WTC11 (cell line): ENCODE measurements around the gene FXYD3. TPM values are rescaled to one million over a fixed set of nuclear protein-coding genes. Genes with fewer than 3 reads are reported as not detected.

Experiments
- ATAC-seq: fragments of 200-7000 bp; cut with Tn5 transposase; 2 replicates; pipeline ENCODE4 v1.10.0; 2021; ENCODE audit warnings: mild to moderate bottlenecking, moderate library complexity
- CTCF ChIA-PET: fragments of 300-600 bp; sonication (Branson Sonifier 250); formaldehyde crosslinking; loops from one replicate; lab custom pipeline; 2021; ENCODE audit warnings: antibody characterized with exemption; lab: Charles Lee
- POLR2A ChIA-PET: fragments of 350-600 bp; sonication (Branson Sonifier 250); formaldehyde crosslinking; loops from one replicate; lab custom pipeline; 2021; ENCODE audit warnings: antibody characterized with exemption; lab: Charles Lee
- DNase-seq: peaks from one replicate; pipeline ENCODE4 v3.0.0; 2021; ENCODE audit warnings: low spot score
- H3K27ac Mint-ChIP-seq: 2 replicates; pipeline ENCODE4 v1.8.0; 2021; ENCODE audit warnings: mixed read lengths
- H3K27me3 Mint-ChIP-seq: 2 replicates; pipeline ENCODE4 v1.8.0; 2021; ENCODE audit warnings: low read depth, mild to moderate bottlenecking, moderate library complexity, mixed read lengths
- H3K36me3 Mint-ChIP-seq: 2 replicates; pipeline ENCODE4 v1.8.0; 2021; ENCODE audit warnings: mixed read lengths
- H3K4me1 Mint-ChIP-seq: 2 replicates; pipeline ENCODE4 v1.8.0; 2022; ENCODE audit warnings: mixed read lengths
- H3K4me3 Mint-ChIP-seq: 2 replicates; pipeline ENCODE4 v1.8.0; 2021; ENCODE audit warnings: mild to moderate bottlenecking, moderate library complexity, mixed read lengths
- H3K9me3 Mint-ChIP-seq: 2 replicates; pipeline ENCODE4 v1.8.0; 2021; ENCODE audit warnings: mixed read lengths
- ETV6 ChIP-seq: sonication (generic); formaldehyde crosslinking; IDR thresholded peaks from 2 replicates; pipeline ENCODE4 v1.8.1; 2022; ENCODE audit warnings: mild to moderate bottlenecking, missing genetic modification reagents
- GRHL2 ChIP-seq: fragments of 250-450 bp; sonication (Bioruptor Pico); IDR thresholded peaks from 2 replicates; pipeline ENCODE4 v1.8.0; 2022; ENCODE audit warnings: mild to moderate bottlenecking, moderate library complexity; ENCODE audit not compliant: insufficient replicate concordance, severe bottlenecking
- NFYB ChIP-seq: sonication (generic); formaldehyde crosslinking; conservative IDR thresholded peaks from 2 replicates; pipeline ENCODE4 v1.8.0; 2022; ENCODE audit warnings: low read depth, missing genetic modification reagents
- OVOL2 ChIP-seq: fragments of 250-450 bp; sonication (Bioruptor Pico); IDR thresholded peaks from 2 replicates; pipeline ENCODE4 v1.9.0; 2021; ENCODE audit warnings: mild to moderate bottlenecking, borderline replicate concordance
- PREB ChIP-seq: sonication (generic); formaldehyde crosslinking; IDR thresholded peaks from 2 replicates; pipeline ENCODE4 v1.8.1; 2022; ENCODE audit warnings: mild to moderate bottlenecking, missing genetic modification reagents, moderate library complexity, borderline replicate concordance
- TEAD4 ChIP-seq: sonication (generic); formaldehyde crosslinking; IDR thresholded peaks from 2 replicates; pipeline ENCODE4 v1.8.0; 2022; ENCODE audit warnings: mild to moderate bottlenecking, missing genetic modification reagents
- ZBTB21 ChIP-seq: sonication (generic); formaldehyde crosslinking; IDR thresholded peaks from 2 replicates; pipeline ENCODE4 v1.8.1; 2023; ENCODE audit warnings: mild to moderate bottlenecking, missing genetic modification reagents, borderline replicate concordance
- ZNF138 ChIP-seq: sonication (generic); formaldehyde crosslinking; conservative IDR thresholded peaks from 2 replicates; pipeline ENCODE4 v1.8.1; 2022; ENCODE audit warnings: mild to moderate bottlenecking, moderate library complexity, missing genetic modification reagents
- ZNF317 ChIP-seq: sonication (generic); formaldehyde crosslinking; IDR thresholded peaks from 2 replicates; pipeline ENCODE4 v1.8.1; 2023; ENCODE audit warnings: low read depth, mild to moderate bottlenecking, moderate library complexity, missing genetic modification reagents, borderline replicate concordance
- ZNF396 ChIP-seq: fragments of 250-450 bp; sonication (Bioruptor Pico); IDR thresholded peaks from 2 replicates; pipeline ENCODE4 v1.8.0; 2021; ENCODE audit warnings: mild to moderate bottlenecking, moderate library complexity, borderline replicate concordance
- ZNF416 ChIP-seq: fragments of 250-450 bp; sonication (Bioruptor Pico); IDR thresholded peaks from 2 replicates; pipeline ENCODE4 v1.9.0; 2021; ENCODE audit warnings: mild to moderate bottlenecking, inconsistent platforms
- total RNA-seq: library from RNA; stranded (reverse); gene quantifications from 3 replicates; pipeline ENCODE4 v1.2.3, GENCODE V29; 2021
- TF ChIP-seq, protein P1 (sequence below): sonication (generic); formaldehyde crosslinking; IDR thresholded peaks from 2 replicates; pipeline ENCODE4 v1.8.0; 2023; ENCODE audit warnings: missing genetic modification reagents, mild to moderate bottlenecking, borderline replicate concordance
- TF ChIP-seq, protein P2 (sequence below): sonication (generic); formaldehyde crosslinking; IDR thresholded peaks from 2 replicates; pipeline ENCODE4 v1.8.0; 2023; ENCODE audit warnings: mild to moderate bottlenecking, missing genetic modification reagents
- TF ChIP-seq, protein P3 (sequence below): sonication (generic); formaldehyde crosslinking; IDR thresholded peaks from 2 replicates; pipeline ENCODE4 v1.8.1; 2023; ENCODE audit warnings: mild to moderate bottlenecking, missing genetic modification reagents, moderate library complexity

The FXYD3 gene
- total RNA-seq, 1 experiment from 2014 or later, result 1.8 TPM

DNA sequence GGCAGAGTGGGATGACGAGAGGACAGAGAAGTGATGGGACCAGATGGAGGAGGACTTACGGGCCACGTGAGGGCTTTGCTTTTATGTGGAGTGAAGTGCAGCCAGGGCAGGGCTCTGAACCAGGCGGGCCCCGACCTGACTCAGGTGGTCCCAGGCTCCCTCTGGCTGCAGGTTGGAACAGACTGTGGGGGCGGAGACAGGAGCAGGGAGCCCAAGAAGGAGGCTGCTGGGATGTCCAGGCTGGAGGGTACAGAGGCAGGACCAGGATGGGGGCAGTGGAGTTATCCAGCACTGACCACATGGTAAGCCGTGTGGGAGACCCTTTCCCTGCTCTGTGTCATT lies 41.0 kb downstream of the FXYD3 start (continued):
- TF ChIP-seq OVOL2 (CRISPR knock-in tag) (no peak), ZNF138 (CRISPR knock-in tag) (no peak), ZNF396 (CRISPR knock-in tag) (no peak), TEAD4 (CRISPR knock-in tag) (no peak)

DNA sequence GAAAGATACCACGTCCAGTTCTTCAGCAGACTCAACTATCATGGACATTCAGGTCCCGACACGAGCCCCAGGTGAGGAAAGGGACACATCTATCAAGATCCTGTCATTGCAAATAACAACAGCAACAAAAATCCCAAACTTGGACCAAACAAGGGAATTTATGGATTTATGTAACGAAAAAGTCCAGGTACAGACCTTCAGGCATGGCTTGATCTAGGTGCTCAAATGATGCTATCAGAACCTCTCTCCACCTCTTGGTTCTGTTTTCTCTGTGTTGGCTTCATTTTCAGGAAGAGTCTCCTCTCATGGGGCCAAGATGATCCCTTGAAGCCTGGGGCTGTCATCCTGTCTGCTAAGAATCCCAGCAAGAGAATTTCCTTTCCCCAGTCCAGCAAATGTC lies 41.8 kb downstream of the FXYD3 start:
- POLR2A ChIA-PET, result no interaction called here
- CTCF ChIA-PET, result interaction anchor here (1.2 kb wide), 1 partner anchor 16 kb away, joined by 3 read pairs; no protein-coding TSS in a partner anchor
- TF ChIP-seq GRHL2 (CRISPR knock-in tag) (no peak), ZBTB21 (CRISPR knock-in tag) (no peak), ZNF317 (CRISPR knock-in tag) (no peak), ZNF416 (CRISPR knock-in tag) (no peak)
- TF ChIP-seq, protein P1, sequence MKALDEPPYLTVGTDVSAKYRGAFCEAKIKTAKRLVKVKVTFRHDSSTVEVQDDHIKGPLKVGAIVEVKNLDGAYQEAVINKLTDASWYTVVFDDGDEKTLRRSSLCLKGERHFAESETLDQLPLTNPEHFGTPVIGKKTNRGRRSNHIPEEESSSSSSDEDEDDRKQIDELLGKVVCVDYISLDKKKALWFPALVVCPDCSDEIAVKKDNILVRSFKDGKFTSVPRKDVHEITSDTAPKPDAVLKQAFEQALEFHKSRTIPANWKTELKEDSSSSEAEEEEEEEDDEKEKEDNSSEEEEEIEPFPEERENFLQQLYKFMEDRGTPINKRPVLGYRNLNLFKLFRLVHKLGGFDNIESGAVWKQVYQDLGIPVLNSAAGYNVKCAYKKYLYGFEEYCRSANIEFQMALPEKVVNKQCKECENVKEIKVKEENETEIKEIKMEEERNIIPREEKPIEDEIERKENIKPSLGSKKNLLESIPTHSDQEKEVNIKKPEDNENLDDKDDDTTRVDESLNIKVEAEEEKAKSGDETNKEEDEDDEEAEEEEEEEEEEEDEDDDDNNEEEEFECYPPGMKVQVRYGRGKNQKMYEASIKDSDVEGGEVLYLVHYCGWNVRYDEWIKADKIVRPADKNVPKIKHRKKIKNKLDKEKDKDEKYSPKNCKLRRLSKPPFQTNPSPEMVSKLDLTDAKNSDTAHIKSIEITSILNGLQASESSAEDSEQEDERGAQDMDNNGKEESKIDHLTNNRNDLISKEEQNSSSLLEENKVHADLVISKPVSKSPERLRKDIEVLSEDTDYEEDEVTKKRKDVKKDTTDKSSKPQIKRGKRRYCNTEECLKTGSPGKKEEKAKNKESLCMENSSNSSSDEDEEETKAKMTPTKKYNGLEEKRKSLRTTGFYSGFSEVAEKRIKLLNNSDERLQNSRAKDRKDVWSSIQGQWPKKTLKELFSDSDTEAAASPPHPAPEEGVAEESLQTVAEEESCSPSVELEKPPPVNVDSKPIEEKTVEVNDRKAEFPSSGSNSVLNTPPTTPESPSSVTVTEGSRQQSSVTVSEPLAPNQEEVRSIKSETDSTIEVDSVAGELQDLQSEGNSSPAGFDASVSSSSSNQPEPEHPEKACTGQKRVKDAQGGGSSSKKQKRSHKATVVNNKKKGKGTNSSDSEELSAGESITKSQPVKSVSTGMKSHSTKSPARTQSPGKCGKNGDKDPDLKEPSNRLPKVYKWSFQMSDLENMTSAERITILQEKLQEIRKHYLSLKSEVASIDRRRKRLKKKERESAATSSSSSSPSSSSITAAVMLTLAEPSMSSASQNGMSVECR (CRISPR knock-in tag), result no peak
- TF ChIP-seq, protein P2, sequence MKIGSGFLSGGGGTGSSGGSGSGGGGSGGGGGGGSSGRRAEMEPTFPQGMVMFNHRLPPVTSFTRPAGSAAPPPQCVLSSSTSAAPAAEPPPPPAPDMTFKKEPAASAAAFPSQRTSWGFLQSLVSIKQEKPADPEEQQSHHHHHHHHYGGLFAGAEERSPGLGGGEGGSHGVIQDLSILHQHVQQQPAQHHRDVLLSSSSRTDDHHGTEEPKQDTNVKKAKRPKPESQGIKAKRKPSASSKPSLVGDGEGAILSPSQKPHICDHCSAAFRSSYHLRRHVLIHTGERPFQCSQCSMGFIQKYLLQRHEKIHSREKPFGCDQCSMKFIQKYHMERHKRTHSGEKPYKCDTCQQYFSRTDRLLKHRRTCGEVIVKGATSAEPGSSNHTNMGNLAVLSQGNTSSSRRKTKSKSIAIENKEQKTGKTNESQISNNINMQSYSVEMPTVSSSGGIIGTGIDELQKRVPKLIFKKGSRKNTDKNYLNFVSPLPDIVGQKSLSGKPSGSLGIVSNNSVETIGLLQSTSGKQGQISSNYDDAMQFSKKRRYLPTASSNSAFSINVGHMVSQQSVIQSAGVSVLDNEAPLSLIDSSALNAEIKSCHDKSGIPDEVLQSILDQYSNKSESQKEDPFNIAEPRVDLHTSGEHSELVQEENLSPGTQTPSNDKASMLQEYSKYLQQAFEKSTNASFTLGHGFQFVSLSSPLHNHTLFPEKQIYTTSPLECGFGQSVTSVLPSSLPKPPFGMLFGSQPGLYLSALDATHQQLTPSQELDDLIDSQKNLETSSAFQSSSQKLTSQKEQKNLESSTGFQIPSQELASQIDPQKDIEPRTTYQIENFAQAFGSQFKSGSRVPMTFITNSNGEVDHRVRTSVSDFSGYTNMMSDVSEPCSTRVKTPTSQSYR, result no peak
- peaks cover 30% of the 10 kb centered on the region for H3K4me1 Mint-ChIP-seq
- H3K36me3 Mint-ChIP-seq, result peaks cover 63% of the 10 kb centered on the region
- H3K27me3 Mint-ChIP-seq, result no peaks in the 10 kb centered on the region
- H3K27ac Mint-ChIP-seq, result no peak overlapping the region
- no peak overlapping the region for H3K4me3 Mint-ChIP-seq
- peaks cover 11% of the 10 kb centered on the region for H3K9me3 Mint-ChIP-seq
- DNase-seq (no peak), ATAC-seq (no peak)

DNA sequence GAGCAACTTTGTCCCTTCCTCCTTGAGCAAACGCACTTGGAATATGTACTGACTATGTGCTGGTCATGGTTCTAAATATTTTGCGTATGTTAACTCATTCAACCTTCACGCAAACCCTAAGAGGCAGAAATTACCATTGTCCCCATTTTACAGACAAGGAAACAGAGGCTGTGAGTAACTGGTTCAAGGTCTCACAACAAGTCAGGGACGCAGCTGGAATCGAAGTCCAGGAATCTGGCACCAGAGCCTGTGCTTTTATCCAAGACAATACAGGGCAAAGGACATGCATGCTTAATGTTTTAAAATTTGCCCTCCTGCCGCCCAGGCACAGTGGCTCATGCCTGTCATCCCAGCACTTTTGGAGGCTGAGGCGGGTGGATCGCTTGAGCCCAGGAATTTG lies 44.0 kb downstream of the FXYD3 start:
- no peak for ATAC-seq
- CTCF ChIA-PET, result interaction anchor here (1.0 kb wide), 1 partner anchor 16 kb away, joined by 3 read pairs; no protein-coding TSS in a partner anchor

More for the DNA sequence above, 44.0 kb downstream of the FXYD3 start:
- Mint-ChIP-seq H3K9me3 (peaks cover 23% of the 10 kb centered on the region), H3K4me3 (no peak overlapping the region)
- POLR2A ChIA-PET, result no interaction called here
- TF ChIP-seq ETV6 (CRISPR knock-in tag) (no peak), PREB (CRISPR knock-in tag) (no peak), NFYB (no peak)
- TF ChIP-seq, protein P3, sequence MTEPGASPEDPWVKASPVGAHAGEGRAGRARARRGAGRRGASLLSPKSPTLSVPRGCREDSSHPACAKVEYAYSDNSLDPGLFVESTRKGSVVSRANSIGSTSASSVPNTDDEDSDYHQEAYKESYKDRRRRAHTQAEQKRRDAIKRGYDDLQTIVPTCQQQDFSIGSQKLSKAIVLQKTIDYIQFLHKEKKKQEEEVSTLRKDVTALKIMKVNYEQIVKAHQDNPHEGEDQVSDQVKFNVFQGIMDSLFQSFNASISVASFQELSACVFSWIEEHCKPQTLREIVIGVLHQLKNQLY, result no peak
- TF ChIP-seq, all 79 proteins: peak for 0
- H3K4me1 Mint-ChIP-seq, result peaks cover 19% of the 10 kb centered on the region
- no peak for DNase-seq
- peak overlapping the region; percentile 38; the same call in 1 of the 2 replicates for H3K27ac Mint-ChIP-seq
- H3K36me3 Mint-ChIP-seq, result peaks cover 85% of the 10 kb centered on the region
- no peaks in the 10 kb centered on the region; the same call in 1 of the 2 replicates for H3K27me3 Mint-ChIP-seq
